ENCODE results near the gene IGF2.
"Not testable (repeated sequence)": the region's sequence is repeated elsewhere in the genome, so short reads cannot be mapped to it uniquely, and the experiment has no call there.

Gene IGF2

DNA sequence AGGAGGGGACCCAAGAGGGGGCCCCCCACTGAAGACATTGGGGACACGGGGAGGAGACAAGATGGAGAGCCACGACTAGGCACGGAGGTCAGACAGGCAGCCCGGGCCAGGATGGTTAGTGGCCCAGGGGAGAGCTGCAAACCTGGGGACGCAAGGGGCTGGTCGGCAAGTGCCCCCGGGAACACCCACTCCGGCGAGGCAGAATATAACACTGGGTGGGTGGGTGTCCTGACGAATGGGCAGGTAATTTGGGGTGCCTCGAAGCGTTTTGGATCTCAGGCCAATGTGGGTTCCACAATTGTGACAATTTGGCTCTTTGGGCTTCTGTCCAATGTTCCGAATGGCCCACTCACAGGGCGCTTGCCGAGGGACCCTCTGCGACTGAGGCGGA lies 9.9 kb downstream of the IGF2 start:
- TF ChIP-seq, protein P1, sequence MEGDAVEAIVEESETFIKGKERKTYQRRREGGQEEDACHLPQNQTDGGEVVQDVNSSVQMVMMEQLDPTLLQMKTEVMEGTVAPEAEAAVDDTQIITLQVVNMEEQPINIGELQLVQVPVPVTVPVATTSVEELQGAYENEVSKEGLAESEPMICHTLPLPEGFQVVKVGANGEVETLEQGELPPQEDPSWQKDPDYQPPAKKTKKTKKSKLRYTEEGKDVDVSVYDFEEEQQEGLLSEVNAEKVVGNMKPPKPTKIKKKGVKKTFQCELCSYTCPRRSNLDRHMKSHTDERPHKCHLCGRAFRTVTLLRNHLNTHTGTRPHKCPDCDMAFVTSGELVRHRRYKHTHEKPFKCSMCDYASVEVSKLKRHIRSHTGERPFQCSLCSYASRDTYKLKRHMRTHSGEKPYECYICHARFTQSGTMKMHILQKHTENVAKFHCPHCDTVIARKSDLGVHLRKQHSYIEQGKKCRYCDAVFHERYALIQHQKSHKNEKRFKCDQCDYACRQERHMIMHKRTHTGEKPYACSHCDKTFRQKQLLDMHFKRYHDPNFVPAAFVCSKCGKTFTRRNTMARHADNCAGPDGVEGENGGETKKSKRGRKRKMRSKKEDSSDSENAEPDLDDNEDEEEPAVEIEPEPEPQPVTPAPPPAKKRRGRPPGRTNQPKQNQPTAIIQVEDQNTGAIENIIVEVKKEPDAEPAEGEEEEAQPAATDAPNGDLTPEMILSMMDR (IDR thresholded peaks at IDR 0.05; ENCODE audit: control insufficient read depth, insufficient read depth, low read depth, low read length, missing control alignments): no peak
- H3K4me3 ChIP-seq (ENCODE audit: control insufficient read depth, low read depth, low read length): no peak overlapping the region
- DNase-seq (ENCODE audit: low read depth): no peak

- TF ChIP-seq, protein P1 (IDR thresholded peaks at IDR 0.05; ENCODE audit: control insufficient read depth, insufficient read depth, low read depth, low read length, missing control alignments): no peak
- no peak for DNase-seq (ENCODE audit: low read depth)
- no peak overlapping the region for H3K4me3 ChIP-seq (ENCODE audit: control insufficient read depth, low read depth, low read length)
Measured at GRCh38 chr11:2128511-2129307, 10.5 kb downstream of the IGF2 start.

DNA sequence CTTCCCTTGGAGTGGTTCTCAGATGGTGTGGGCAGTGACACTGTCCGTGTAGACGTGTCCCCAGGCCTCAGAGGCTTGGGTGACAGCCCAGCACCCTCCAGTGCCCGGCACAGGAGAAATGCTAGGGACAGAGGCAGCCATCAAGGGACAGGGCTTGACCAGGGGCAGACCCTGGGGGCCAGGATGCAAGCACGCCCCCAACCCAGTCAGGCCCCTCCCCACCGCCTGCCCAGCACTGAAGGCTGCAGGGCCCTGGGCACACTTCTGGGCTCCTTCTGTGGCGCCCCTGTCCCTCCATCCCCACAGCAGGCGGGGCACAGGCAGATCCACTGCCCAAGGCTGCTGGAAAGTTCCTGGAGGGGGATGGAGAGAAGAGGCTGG lies 11.1 kb downstream of the IGF2 start:
- H3K4me3 ChIP-seq (ENCODE audit: control insufficient read depth, low read depth, low read length): no peak overlapping the region
- TF ChIP-seq, protein P1 (IDR thresholded peaks at IDR 0.05; ENCODE audit: control insufficient read depth, insufficient read depth, low read depth, low read length, missing control alignments): no peak
- no peak for DNase-seq (ENCODE audit: low read depth)

DNA sequence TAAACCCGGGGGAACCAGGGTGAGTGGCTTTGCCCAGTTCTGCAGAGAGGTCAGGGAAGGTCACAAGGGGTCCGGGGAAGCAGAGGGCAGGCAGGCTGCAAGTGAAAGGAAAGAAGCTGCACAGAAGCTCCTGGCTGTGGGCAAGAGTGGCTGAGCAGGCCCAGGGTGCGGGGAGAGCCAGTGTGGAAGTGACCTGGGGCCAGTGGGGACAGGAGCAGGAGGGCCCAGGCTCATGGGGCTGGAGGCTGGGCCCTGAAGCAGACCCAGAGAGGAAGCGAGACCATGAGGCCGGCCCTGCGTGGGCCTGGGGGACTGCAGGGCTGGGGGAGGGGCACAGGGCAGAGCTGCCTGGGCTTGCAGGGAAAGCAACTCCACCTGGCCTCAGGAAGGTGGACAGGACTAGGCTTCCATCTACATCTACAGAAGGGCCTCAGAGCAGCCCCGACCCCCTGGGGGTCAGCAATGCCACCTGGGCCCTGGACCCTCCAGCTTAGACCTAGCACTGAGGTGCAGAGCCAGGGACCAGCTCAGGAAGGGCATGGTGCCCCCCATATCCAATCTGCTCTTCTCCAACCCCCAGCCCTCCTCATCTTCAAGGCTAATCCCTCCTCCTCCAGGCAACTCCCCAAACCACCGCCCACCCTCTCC lies 11.6 kb downstream of the IGF2 start:
- no peak overlapping the region for H3K4me3 ChIP-seq (ENCODE audit: control insufficient read depth, low read depth, low read length)
- DNase-seq (ENCODE audit: low read depth): no peak
- TF ChIP-seq, protein P1 (IDR thresholded peaks at IDR 0.05; ENCODE audit: control insufficient read depth, insufficient read depth, low read depth, low read length, missing control alignments): no peak

DNA sequence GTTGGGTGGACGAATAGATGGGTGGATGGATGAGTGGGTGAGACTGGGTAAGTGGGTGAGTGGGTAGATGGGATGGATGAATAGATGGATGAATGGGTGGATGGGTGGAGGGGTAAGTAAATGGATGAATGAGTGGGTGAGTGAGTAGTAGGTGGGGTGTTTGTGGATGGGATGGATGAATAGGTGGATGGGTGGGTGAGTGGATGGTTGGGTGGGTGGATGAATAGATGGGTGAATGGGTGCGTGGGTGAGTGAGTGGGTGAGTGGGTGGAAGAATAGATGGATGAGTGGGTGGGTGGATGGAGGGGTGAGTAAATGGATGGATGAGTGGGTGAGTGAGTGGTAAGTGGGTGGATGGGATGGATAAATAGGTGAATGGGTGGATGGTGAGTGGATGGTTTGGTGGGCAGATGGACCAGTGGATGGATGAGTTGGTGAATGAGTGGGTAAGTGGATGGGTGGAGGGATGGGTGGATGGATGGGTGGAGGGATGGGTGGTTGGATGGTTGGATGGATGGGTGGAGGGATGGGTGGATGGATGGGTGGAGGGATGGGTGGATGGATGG lies 12.6 kb downstream of the IGF2 start:
- no peak for DNase-seq (ENCODE audit: low read depth)
- TF ChIP-seq, protein P1 (IDR thresholded peaks at IDR 0.05; ENCODE audit: control insufficient read depth, insufficient read depth, low read depth, low read length, missing control alignments): no peak
- H3K4me3 ChIP-seq (ENCODE audit: control insufficient read depth, low read depth, low read length): no peak overlapping the region

- not testable (repeated sequence) for H3K4me3 ChIP-seq (ENCODE audit: control insufficient read depth, low read depth, low read length); DNase-seq (ENCODE audit: low read depth)
Measured at GRCh38 chr11:2124736-2125484, 14.3 kb downstream of the IGF2 start.

Data from AG09309 (cell line).